Measurements from ENCODE around the gene PCDHGC3.

Gene PCDHGC3

DNA sequence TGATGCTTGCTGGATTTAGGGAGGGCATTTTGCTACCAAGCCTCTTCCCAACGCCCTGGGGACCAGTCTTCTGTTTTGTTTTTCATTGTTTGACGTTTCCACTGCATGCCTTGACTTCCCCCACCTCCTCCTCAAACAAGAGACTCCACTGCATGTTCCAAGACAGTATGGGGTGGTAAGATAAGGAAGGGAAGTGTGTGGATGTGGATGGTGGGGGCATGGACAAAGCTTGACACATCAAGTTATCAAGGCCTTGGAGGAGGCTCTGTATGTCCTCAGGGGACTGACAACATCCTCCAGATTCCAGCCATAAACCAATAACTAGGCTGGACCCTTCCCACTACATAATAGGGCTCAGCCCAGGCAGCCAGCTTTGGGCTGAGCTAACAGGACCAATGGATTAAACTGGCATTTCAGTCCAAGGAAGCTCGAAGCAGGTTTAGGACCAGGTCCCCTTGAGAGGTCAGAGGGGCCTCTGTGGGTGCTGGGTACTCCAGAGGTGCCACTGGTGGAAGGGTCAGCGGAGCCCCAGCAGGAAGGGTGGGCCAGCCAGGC, 36.1 kb downstream of the PCDHGC3 start:
- H3K27me3 ChIP-seq (ENCODE audit: control insufficient read depth, low read length), result no peaks in the 10 kb centered on the region
- TF ChIP-seq EZH2phosphoT487 (IDR thresholded peaks at IDR 0.05; ENCODE audit: borderline replicate concordance, low read length), result no peak
- TF ChIP-seq, protein P1, sequence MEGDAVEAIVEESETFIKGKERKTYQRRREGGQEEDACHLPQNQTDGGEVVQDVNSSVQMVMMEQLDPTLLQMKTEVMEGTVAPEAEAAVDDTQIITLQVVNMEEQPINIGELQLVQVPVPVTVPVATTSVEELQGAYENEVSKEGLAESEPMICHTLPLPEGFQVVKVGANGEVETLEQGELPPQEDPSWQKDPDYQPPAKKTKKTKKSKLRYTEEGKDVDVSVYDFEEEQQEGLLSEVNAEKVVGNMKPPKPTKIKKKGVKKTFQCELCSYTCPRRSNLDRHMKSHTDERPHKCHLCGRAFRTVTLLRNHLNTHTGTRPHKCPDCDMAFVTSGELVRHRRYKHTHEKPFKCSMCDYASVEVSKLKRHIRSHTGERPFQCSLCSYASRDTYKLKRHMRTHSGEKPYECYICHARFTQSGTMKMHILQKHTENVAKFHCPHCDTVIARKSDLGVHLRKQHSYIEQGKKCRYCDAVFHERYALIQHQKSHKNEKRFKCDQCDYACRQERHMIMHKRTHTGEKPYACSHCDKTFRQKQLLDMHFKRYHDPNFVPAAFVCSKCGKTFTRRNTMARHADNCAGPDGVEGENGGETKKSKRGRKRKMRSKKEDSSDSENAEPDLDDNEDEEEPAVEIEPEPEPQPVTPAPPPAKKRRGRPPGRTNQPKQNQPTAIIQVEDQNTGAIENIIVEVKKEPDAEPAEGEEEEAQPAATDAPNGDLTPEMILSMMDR (IDR thresholded peaks at IDR 0.05; ENCODE audit: low read depth, low read length, poor library complexity, severe bottlenecking), result no peak
- H3K4me2 ChIP-seq (ENCODE audit: low read length), result peak overlapping the region; percentile 97
- H3K79me2 ChIP-seq (ENCODE audit: control insufficient read depth, low read length), result peaks cover 23% of the 10 kb centered on the region
- peaks cover 100% of the 10 kb centered on the region for H3K4me1 ChIP-seq (ENCODE audit: control insufficient read depth, low read length)
- H3K27ac ChIP-seq (ENCODE audit: low read depth, low read length), result peak overlapping the region; percentile 100
- peak overlapping the region; percentile 79 for H3K4me3 ChIP-seq (ENCODE audit: low read length)
- H3F3A ChIP-seq (ENCODE audit: control insufficient read depth, insufficient read depth), result peaks cover 61% of the 10 kb centered on the region
- no peaks in the 10 kb centered on the region for H3K9me3 ChIP-seq (ENCODE audit: control insufficient read depth, insufficient read depth, low read length)
- no peaks in the 10 kb centered on the region for H3K9me2 ChIP-seq (replicated peaks; ENCODE audit: control insufficient read depth, low read length)
- no peaks in the 10 kb centered on the region for H4K20me1 ChIP-seq (ENCODE audit: control insufficient read depth, insufficient read depth, low read depth, low read length)
- peaks cover 78% of the 10 kb centered on the region for H3K36me3 ChIP-seq (ENCODE audit: control insufficient read depth, low read length)

DNA sequence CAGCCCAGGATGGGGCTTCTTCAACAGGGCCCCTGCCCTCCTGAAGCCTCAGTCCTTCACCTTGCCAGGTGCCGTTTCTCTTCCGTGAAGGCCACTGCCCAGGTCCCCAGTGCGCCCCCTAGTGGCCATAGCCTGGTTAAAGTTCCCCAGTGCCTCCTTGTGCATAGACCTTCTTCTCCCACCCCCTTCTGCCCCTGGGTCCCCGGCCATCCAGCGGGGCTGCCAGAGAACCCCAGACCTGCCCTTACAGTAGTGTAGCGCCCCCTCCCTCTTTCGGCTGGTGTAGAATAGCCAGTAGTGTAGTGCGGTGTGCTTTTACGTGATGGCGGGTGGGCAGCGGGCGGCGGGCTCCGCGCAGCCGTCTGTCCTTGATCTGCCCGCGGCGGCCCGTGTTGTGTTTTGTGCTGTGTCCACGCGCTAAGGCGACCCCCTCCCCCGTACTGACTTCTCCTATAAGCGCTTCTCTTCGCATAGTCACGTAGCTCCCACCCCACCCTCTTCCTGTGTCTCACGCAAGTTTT, 36.7 kb downstream of the PCDHGC3 start:
- peak overlapping the region; percentile 79 for H3K4me3 ChIP-seq (ENCODE audit: low read length)
- peaks cover 57% of the 10 kb centered on the region for H3F3A ChIP-seq (ENCODE audit: control insufficient read depth, insufficient read depth)
- peaks cover 23% of the 10 kb centered on the region for H3K79me2 ChIP-seq (ENCODE audit: control insufficient read depth, low read length)
- H3K4me2 ChIP-seq (ENCODE audit: low read length), result peak overlapping the region; percentile 97
- no peaks in the 10 kb centered on the region for H3K27me3 ChIP-seq (ENCODE audit: control insufficient read depth, low read length)
- H3K4me1 ChIP-seq (ENCODE audit: control insufficient read depth, low read length), result peaks cover 98% of the 10 kb centered on the region
- TF ChIP-seq EZH2phosphoT487 (IDR thresholded peaks at IDR 0.05; ENCODE audit: borderline replicate concordance, low read length), result no peak
- TF ChIP-seq, protein P1 (IDR thresholded peaks at IDR 0.05; ENCODE audit: low read depth, low read length, poor library complexity, severe bottlenecking), result peak; percentile 97
- H3K9me2 ChIP-seq (replicated peaks; ENCODE audit: control insufficient read depth, low read length), result no peaks in the 10 kb centered on the region
- H3K27ac ChIP-seq (ENCODE audit: low read depth, low read length), result peak overlapping the region; percentile 100
- peaks cover 78% of the 10 kb centered on the region for H3K36me3 ChIP-seq (ENCODE audit: control insufficient read depth, low read length)
- no peaks in the 10 kb centered on the region for H4K20me1 ChIP-seq (ENCODE audit: control insufficient read depth, insufficient read depth, low read depth, low read length)
- H3K9me3 ChIP-seq (ENCODE audit: control insufficient read depth, insufficient read depth, low read length), result no peaks in the 10 kb centered on the region

DNA sequence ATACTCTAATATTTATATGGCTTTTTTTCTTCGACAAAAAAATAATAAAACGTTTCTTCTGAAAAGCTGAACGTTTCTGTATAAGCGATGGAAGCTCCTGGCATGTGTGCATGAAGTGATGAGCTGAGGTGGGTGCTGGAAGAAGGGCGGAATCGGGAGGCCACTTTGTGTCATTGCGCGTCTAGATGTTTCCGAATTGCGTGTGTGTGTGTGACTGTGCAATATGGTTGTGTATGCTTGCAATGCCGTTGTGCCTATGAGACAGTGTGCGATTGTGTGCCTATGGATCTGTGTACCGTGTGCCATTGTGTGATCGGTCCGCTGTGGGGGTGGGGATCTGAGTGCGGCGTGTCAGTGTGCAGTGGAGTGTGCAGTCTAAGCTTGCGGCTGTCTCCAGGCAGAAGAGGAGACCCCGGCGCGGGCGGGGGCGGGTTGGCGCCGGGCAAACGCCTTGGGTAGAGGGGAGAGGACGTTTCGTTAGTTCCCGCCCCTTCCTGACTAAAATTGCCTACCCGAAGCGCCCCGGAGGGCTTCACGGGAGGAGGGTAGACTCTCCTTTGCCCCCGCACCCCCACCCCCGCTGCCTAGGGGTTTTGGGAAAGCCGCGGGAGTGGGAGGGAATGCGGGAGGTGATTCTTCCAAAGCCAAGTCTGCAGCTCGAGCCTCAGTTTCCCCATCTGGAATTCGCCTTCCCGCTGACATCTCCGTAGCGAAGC, 37.3 kb downstream of the PCDHGC3 start:
- Histone ChIP-seq H3F3A (ENCODE audit: control insufficient read depth, insufficient read depth) (peaks cover 51% of the 10 kb centered on the region), H3K27ac (ENCODE audit: low read depth, low read length) (peak overlapping the region; percentile 100), H4K20me1 (ENCODE audit: control insufficient read depth, insufficient read depth, low read depth, low read length) (no peaks in the 10 kb centered on the region), H3K4me2 (ENCODE audit: low read length) (peak overlapping the region; percentile 97), H3K9me3 (ENCODE audit: control insufficient read depth, insufficient read depth, low read length) (no peaks in the 10 kb centered on the region), H3K4me3 (ENCODE audit: low read length) (peak overlapping the region; percentile 79), H3K4me1 (ENCODE audit: control insufficient read depth, low read length) (peaks cover 94% of the 10 kb centered on the region), H3K36me3 (ENCODE audit: control insufficient read depth, low read length) (peaks cover 82% of the 10 kb centered on the region), H3K9me2 (replicated peaks; ENCODE audit: control insufficient read depth, low read length) (no peaks in the 10 kb centered on the region), H3K79me2 (ENCODE audit: control insufficient read depth, low read length) (peaks cover 23% of the 10 kb centered on the region), H3K27me3 (ENCODE audit: control insufficient read depth, low read length) (no peaks in the 10 kb centered on the region)
- TF ChIP-seq EZH2phosphoT487 (IDR thresholded peaks at IDR 0.05; ENCODE audit: borderline replicate concordance, low read length), result no peak
- TF ChIP-seq, protein P1 (IDR thresholded peaks at IDR 0.05; ENCODE audit: low read depth, low read length, poor library complexity, severe bottlenecking), result no peak

All from DOHH2 (cell line).